GM21367 (cell line): Measurements from ENCODE around the gene NAPA.

Experiments
- ATAC-seq: cut with Tn5 transposase; IDR thresholded peaks from one replicate; pipeline ENCODE4 v1.9.1; 2021; ENCODE audit not compliant: unreplicated experiment

Gene NAPA

GRCh38 chr19:47464675-47465419, 50.0 kb downstream of the NAPA start:
- no peak for ATAC-seq

DNA sequence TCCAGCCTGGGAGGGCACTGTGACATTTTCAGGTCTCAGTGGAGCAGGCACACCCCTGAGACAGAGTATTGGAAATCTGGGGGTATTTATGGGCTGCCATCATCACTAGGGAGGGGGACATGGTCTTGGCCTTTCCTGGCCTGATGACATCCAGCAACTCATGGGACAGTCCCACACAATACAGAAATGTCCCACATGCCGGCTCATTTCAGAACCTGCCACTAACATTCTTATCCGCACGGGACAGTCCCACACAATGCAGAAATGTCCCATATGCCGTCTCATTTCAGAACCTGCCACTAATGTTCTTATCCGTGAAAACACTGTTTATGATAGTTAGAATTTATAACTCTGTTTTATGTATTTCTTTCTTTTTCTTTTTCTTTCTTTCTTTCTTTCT, 53.0 kb downstream of the NAPA start:
- ATAC-seq, result no peak

DNA sequence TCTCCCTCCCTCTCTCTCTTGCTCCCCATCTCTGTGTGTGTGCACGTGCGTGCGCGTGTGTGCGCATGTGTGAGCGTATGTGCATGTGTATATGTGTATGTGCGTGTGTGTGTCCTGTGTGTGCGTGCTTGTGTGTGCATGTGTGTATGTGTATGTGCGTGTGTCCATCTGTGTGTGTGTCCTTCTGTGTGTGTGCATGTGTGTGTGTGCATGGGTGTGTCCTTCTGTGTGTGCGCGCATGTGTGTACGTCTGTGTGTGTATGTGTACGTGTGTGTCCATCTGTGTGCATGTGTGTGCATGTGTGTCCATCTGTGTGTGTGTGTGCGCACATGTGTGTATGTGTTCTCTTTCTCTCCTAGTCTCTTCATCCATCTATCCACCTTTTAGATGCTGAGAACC, 55.4 kb downstream of the NAPA start:
- ATAC-seq, result no peak

DNA sequence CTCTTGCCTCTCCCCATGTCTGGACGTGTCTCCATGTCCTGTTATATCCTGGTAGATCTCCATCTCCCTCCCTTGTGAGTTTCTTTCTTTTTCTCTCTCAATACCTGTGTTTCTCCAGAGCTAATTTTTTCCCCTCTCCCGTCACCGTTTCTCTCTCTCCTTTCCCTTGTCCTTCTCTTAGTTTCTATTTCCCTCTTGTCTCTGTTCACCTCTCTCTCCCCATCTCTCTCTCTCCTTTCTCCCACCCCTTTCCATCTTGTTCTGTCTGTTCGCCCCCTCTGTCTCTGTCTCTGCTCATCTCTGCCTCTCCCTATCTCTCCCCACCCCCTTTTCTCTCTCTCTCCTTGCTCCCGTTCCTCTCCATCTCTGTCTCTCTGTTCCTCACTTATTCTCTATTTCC, 56.2 kb downstream of the NAPA start:
- no peak for ATAC-seq

- ATAC-seq, result no peak
Measured at GRCh38 chr19:47456721-47457474, 58.0 kb downstream of the NAPA start.

DNA sequence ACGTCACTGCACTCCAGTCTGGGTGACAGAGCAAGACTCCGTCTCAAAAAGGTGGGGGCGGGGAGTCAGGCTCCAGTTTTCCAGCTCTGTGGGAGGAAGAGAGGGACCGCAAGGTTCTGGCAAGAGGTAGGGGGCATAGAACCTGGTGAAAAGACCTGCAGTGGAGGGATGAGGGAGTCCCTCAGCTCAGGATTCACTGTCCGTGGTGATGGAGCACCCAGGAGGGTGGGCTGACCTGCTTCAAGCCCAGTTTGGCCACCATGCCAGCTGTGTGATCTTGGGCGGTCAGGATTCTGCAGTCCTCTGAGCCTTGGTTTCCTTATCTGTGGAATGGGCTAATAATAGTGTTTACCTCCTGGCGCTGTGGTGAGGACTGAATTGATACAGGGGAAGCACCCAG, 64.4 kb downstream of the NAPA start:
- ATAC-seq, result no peak

DNA sequence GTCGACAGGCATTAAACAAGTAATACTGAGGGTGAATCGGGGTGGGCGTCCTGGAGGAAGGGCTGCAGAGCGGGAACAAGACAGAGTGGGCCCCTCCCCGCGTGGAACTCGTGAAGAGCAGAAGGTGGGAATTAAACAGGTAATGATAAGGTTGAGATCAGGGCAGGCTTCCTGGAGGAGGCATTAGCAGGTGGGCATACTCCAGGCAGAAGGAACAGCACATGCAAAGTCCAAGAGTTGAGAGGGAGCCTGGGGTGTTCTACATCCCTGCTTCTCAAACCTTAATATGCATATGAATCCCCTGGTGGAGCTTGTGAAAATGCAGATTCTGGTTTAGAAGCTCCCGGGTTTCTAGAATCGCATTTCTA, 66.5 kb downstream of the NAPA start:
- ATAC-seq, result no peak

DNA sequence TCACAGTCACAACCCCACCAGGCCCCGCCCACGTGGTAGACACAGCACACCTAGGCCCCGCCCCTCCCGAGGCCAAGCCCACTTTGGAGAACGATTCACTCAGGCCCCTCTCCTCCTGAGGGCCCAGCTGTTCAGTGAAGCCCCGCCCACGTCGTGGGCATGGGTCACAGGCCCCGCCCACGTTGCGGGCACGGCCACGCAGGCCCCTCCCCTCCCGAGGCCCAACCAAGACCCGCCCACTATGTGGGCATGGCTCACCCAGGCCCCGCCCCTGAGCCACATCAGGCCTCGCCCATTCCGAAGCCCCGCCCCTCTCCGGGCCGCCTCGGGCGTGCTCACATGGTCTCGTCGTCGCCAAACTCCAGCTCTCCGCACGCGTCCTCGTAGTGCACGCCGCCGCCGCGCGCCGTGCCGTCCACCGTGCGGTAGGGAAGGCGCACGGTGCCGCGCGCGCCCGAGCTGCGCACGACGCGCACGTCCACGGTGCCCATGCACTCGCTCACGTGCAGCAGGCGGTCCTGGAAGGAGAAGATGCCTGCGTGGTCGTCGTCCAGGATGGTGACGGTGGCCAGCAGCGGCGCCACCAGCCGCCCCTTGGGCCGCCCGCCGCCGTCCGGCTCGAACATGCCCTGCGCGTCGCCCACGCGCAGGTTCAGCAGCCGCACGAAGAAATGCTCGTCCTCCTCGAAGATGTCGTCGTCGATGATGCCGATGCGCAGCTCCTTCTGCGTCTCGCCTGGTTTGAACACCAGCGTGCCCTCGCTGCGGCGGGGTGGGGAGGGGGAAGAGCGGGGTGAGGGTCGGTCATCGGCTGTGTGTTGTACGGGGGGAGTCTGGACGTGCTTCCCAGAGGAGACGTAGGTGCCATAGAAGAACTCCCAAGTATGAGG, 67.1 kb downstream of the NAPA start:
- no peak for ATAC-seq

DNA sequence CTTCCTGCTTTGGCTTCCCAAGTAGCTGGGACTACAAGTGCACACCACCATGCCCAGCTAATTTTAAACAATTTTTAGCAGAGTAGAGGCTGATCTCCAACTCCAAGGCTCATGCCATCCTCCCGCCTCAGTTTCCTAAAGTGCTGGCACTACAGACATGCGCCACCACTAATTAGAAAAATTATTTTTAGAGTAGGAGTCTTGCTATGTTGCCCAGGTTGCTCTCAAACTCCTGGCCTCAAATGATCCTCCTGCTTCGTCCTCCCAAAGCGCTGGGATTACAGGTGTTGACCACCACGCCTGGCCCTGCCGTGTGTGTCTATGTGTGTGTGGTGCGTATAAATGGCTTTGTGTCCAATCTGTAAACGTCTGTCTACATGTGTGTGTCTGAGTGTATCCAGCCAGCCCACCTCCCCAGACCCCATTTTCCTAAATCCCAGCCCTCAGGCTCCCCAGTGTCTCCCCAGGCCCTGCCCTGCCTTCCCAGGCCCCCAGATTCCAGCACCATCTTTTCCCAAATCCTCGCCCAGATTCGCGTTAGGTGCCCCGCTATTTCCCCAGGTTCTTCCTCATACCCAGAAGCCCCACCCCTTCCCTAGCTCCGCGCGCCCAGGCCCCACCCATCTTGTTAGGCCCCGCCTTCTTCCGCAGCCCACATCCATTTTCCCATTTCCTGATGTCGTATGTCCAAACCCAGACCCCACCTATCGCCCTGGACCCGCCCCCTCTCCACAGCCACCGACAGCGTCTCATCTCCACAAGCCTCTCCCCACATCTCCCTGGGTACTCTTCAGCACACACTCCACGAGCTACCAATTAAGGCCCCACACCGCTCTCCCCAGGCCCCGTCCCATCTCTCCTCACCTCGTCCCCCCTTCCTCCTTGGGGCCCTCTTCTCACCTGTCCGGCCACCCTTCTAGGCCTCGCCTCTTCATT, 68.1 kb downstream of the NAPA start:
- no peak for ATAC-seq

DNA sequence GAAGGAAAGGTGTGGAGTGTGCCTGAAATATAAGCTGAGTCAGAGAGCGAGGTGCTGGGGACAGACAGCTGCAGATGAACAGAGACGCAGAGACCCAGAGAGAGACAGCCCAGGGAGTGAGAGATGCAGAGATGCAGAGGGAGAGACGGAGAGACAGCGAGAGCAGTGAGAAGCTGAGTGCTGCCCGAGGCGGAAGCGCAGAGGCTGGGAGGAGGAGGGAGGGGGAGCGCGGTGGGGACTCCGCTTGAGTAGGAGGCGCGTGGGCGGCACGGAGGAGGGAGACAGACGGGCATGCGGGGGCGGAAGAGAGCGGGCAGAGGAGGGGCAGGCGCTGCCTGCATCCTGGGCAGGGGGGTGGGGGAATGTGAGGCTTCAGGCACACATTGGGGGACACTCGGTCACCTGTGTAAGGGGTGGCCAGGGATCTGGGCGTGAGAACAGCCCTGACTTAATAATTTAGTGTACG, 68.9 kb downstream of the NAPA start:
- ATAC-seq, result no peak

- ATAC-seq, result no peak
Measured at GRCh38 chr19:47445527-47445926, 69.3 kb downstream of the NAPA start.

- no peak for ATAC-seq
Measured at GRCh38 chr19:47444388-47444821, 70.5 kb downstream of the NAPA start.

DNA sequence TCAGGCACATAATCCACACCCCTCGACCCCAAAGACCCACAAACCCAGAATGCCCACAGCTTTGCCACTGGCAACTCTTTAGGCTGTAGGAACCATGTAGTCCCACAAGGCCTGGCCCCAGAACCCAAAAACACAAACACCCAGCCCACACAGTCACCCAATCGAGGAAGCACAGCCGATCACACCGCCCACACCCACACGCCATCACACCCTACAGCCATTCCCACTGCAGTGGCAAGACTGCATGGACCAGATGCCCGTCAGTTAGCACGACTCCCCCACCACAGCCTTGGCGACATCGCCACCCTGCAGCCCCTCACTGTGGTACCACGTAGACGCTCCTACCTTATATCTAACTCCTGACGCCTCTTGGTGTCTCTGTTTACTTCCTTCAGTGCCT, 71.5 kb downstream of the NAPA start:
- ATAC-seq, result no peak

DNA sequence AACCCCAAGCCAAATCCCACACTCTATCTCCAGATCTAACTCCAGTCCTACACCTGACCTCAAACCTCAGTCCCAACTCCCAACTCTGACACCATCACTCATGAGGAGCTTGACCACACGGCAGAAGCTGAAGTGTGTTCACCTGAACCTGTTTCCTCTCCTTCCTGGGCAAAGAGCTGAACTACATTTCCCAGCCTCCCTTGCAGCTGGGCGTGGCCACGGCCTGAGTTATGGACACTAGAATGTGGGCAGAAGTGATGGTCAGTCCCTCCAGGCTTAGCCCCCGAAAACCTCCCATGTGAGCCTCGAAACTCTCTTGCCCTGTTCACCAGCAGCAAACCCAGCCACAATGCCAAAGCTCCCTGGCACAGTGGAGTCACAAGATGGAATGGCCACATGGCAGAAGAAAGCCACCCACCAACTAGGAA, 76.1 kb downstream of the NAPA start:
- no peak for ATAC-seq
